HG02870 (cell line): ENCODE data around the gene SLC26A5.
"Not testable (repeated sequence)": the region's sequence is repeated elsewhere in the genome, so short reads cannot be mapped to it uniquely, and the experiment has no call there.

Experiments
- ATAC-seq: cut with Tn5 transposase; IDR thresholded peaks from one replicate; pipeline ENCODE4 v1.9.1; 2021; ENCODE audit warnings: mild to moderate bottlenecking, moderate library complexity; ENCODE audit not compliant: unreplicated experiment

SLC26A5 gene

GRCh38 chr7:103405789-103406613 is 40.0 kb downstream of the SLC26A5 start:
- ATAC-seq: not testable (repeated sequence)

- not testable (repeated sequence) for ATAC-seq
Measured at GRCh38 chr7:103399687-103400086, 46.3 kb downstream of the SLC26A5 start.

GRCh38 chr7:103398483-103399127 is 47.4 kb downstream of the SLC26A5 start:
- ATAC-seq: no peak

GRCh38 chr7:103396471-103396870 is 49.5 kb downstream of the SLC26A5 start:
- no peak for ATAC-seq

GRCh38 chr7:103395071-103395470 is 50.9 kb downstream of the SLC26A5 start:
- no peak for ATAC-seq

- ATAC-seq: no peak
Measured at GRCh38 chr7:103394566-103394965, 51.4 kb downstream of the SLC26A5 start.

GRCh38 chr7:103391976-103392375 is 54.0 kb downstream of the SLC26A5 start:
- ATAC-seq: no peak

GRCh38 chr7:103391150-103391549 is 54.9 kb downstream of the SLC26A5 start:
- ATAC-seq: no peak

- ATAC-seq: no peak
Measured at GRCh38 chr7:103389263-103389662, 56.7 kb downstream of the SLC26A5 start.

- no peak for ATAC-seq
Measured at GRCh38 chr7:103388469-103389140, 57.4 kb downstream of the SLC26A5 start.

- ATAC-seq: no peak
Measured at GRCh38 chr7:103387242-103387641, 58.8 kb downstream of the SLC26A5 start.

GRCh38 chr7:103382032-103382402 is 64.0 kb downstream of the SLC26A5 start:
- no peak for ATAC-seq

GRCh38 chr7:103381280-103382031 is 64.6 kb downstream of the SLC26A5 start:
- ATAC-seq: no peak

GRCh38 chr7:103380395-103381191 is 65.4 kb downstream of the SLC26A5 start:
- ATAC-seq: no peak

- ATAC-seq: no peak
Measured at GRCh38 chr7:103379270-103379975, 66.6 kb downstream of the SLC26A5 start.

GRCh38 chr7:103373866-103374643 is 72.0 kb downstream of the SLC26A5 start:
- ATAC-seq: no peak

- ATAC-seq: no peak
Measured at GRCh38 chr7:103369432-103369831, 76.6 kb downstream of the SLC26A5 start.

- ATAC-seq: no peak
Measured at GRCh38 chr7:103349805-103350204, 96.2 kb downstream of the SLC26A5 start.

- no peak for ATAC-seq
Measured at GRCh38 chr7:103348959-103349358, 97.0 kb downstream of the SLC26A5 start.
